ENCODE results near the gene PPDPF.

Gene PPDPF

GRCh38 chr20:63538204-63539091, 17.9 kb downstream of the PPDPF start:
- no peak for DNase-seq (ENCODE audit: low spot score)

GRCh38 chr20:63539092-63539430, 18.5 kb downstream of the PPDPF start:
- DNase-seq (ENCODE audit: low spot score), result no peak

- no peak for DNase-seq (ENCODE audit: low spot score)
Measured at GRCh38 chr20:63539441-63540370, 19.1 kb downstream of the PPDPF start.

- DNase-seq (ENCODE audit: low spot score), result no peak
Measured at GRCh38 chr20:63540417-63541186, 20.0 kb downstream of the PPDPF start.

GRCh38 chr20:63541371-63541770, 20.8 kb downstream of the PPDPF start:
- DNase-seq (ENCODE audit: low spot score), result no peak

- DNase-seq (ENCODE audit: low spot score), result no peak
Measured at GRCh38 chr20:63542031-63542559, 21.5 kb downstream of the PPDPF start.

- no peak for DNase-seq (ENCODE audit: low spot score)
Measured at GRCh38 chr20:63542696-63543095, 22.1 kb downstream of the PPDPF start.

- no peak for DNase-seq (ENCODE audit: low spot score)
Measured at GRCh38 chr20:63543131-63543530, 22.6 kb downstream of the PPDPF start.

- no peak for DNase-seq (ENCODE audit: low spot score)
Measured at GRCh38 chr20:63543733-63544132, 23.2 kb downstream of the PPDPF start.

GRCh38 chr20:63544241-63544957, 23.8 kb downstream of the PPDPF start:
- DNase-seq (ENCODE audit: low spot score), result no peak

- no peak for DNase-seq (ENCODE audit: low spot score)
Measured at GRCh38 chr20:63544958-63545516, 24.5 kb downstream of the PPDPF start.

- DNase-seq (ENCODE audit: low spot score), result no peak
Measured at GRCh38 chr20:63545814-63546213, 25.2 kb downstream of the PPDPF start.

- no peak for DNase-seq (ENCODE audit: low spot score)
Measured at GRCh38 chr20:63546256-63546955, 25.8 kb downstream of the PPDPF start.

GRCh38 chr20:63546956-63547724, 26.6 kb downstream of the PPDPF start:
- no peak for DNase-seq (ENCODE audit: low spot score)

- no peak for DNase-seq (ENCODE audit: low spot score)
Measured at GRCh38 chr20:63547725-63548480, 27.3 kb downstream of the PPDPF start, which contains the start of gene SRMS. SRMS (minus strand) TSS chr20:63547749; CDS start chr20:63547463, 286 bp downstream.

- DNase-seq (ENCODE audit: low spot score), result no peak
Measured at GRCh38 chr20:63548542-63548941, 28.0 kb downstream of the PPDPF start.

- no peak for DNase-seq (ENCODE audit: low spot score)
Measured at GRCh38 chr20:63549019-63549418, 28.5 kb downstream of the PPDPF start.

- DNase-seq (ENCODE audit: low spot score), result no peak
Measured at GRCh38 chr20:63549679-63550282, 29.2 kb downstream of the PPDPF start.
